Astrocyte (in vitro differentiated cells and primary cell): ENCODE data around the gene CALML5.

ENCODE experiments used
- EZH2 ChIP-seq: IDR thresholded peaks from 2 replicates; pipeline ENCODE4 v1.6.1; 2012; ENCODE audit warnings: mild to moderate bottlenecking, low read length, inconsistent platforms; ENCODE audit not compliant: insufficient read depth
- TF ChIP-seq, protein P1 (sequence below): IDR thresholded peaks from 2 replicates; pipeline ENCODE4 v1.5.1; 2011; ENCODE audit warnings: low read depth, mild to moderate bottlenecking, inconsistent platforms, low read length, moderate library complexity; ENCODE audit not compliant: insufficient read depth

DNA sequence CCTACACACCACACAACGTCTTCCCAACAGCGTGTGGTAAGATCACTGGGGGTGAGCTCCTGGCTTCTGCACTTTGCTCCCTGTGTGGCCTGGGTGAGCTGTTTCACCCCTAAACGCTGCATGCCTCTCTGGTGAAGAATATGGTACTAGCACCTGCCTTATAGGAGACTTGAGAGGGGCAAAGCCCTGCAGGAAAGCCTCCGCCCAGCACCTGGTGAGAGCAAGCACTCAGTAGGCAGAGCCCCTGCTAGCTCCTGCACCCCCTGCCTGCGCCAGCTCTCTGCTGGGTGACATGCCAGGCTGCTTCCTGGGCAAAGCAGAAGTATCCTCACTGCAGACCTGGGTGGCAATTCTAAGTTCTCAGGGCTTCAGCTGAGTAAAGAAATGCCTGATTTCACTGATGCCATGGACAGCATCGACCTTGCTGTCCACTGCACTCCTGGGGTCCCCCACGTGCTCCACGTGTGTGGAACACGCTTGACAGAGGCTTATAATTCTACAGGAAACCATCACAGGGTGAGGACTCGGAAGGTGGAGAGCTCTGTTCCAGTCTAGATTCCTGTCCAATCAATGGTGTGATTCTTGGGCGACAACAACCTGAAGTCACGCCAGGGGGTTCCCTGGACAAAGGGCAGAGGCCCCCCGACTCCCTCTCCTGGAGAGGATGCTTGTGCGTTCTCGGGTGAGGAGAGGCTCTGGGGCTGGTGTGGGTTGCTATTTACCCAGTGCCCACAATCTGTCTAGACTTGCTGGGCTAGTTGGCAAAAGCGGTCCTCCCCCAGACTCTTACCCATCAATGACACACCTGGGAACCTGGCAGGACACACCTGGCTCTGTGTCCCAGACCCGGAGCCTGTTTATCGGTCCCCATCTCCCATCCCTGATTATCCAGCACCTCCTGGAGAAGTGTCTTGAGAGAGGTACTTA is 5.0 kb upstream of the CALML5 start:
- TF ChIP-seq, protein P1, sequence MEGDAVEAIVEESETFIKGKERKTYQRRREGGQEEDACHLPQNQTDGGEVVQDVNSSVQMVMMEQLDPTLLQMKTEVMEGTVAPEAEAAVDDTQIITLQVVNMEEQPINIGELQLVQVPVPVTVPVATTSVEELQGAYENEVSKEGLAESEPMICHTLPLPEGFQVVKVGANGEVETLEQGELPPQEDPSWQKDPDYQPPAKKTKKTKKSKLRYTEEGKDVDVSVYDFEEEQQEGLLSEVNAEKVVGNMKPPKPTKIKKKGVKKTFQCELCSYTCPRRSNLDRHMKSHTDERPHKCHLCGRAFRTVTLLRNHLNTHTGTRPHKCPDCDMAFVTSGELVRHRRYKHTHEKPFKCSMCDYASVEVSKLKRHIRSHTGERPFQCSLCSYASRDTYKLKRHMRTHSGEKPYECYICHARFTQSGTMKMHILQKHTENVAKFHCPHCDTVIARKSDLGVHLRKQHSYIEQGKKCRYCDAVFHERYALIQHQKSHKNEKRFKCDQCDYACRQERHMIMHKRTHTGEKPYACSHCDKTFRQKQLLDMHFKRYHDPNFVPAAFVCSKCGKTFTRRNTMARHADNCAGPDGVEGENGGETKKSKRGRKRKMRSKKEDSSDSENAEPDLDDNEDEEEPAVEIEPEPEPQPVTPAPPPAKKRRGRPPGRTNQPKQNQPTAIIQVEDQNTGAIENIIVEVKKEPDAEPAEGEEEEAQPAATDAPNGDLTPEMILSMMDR = no peak
- no peak for TF ChIP-seq EZH2
